Gastroesophageal sphincter (tissue), 4 donors: ENCODE measurements around the gene SULT4A1. TPM values are rescaled to one million over a fixed set of nuclear protein-coding genes. Genes with fewer than 3 reads are reported as not detected.

Experiments used
- ATAC-seq: fragments of 150-250 bp; one replicate; pipeline ENCODE4 v1.9.1; 2016; ENCODE audit warnings: mild to moderate bottlenecking, moderate library complexity
- H3K27ac ChIP-seq, 4 donors: fragments of 200-600 bp; sonication (generic) in 3 of 4; 1 replicate in 3 of 4; 2 replicates in 1 of 4; pipeline ENCODE4 v1.5.1; 2016 to 2019
- H3K27me3 ChIP-seq: fragments of 200-600 bp; sonication (generic); one replicate; pipeline ENCODE4 v1.5.1; 2019
- H3K36me3 ChIP-seq, 2 donors: fragments of 200-600 bp; sonication (generic); one replicate each; pipeline ENCODE4 v1.5.1; 2019; ENCODE audit warnings: control low read depth in 1 of 2
- H3K4me1 ChIP-seq, 3 donors: fragments of 200-600 bp; sonication (generic); 1 replicate in 2 of 3; 2 replicates in 1 of 3; pipeline ENCODE4 v1.5.1; 2016 to 2019; ENCODE audit warnings: control low read depth in 2 of 3
- H3K4me3 ChIP-seq, 2 donors: fragments of 200-600 bp; sonication (generic); one replicate each; pipeline ENCODE4 v1.5.1; 2019; ENCODE audit warnings: mild to moderate bottlenecking in 1 of 2, moderate library complexity in 1 of 2
- H3K9me3 ChIP-seq, 3 donors: fragments of 200-600 bp; sonication (generic); one replicate each; pipeline ENCODE4 v1.5.1; 2017 to 2019; ENCODE audit warnings: control low read depth in 2 of 3
- CTCF ChIP-seq, 4 experiments: fragments of 200-600 bp in 2 of 4; fragments of 450-650 bp in 2 of 4; sonication (generic) in 1 of 4; IDR thresholded peaks; one replicate each; pipeline ENCODE4 v1.5.1; 2017 to 2019; ENCODE audit warnings: antibody characterized with exemption in 4 of 4, mild to moderate bottlenecking in 2 of 4, moderate library complexity in 2 of 4
- EP300 ChIP-seq: sonication (generic); formaldehyde crosslinking; IDR thresholded peaks from one replicate; pipeline ENCODE4 v1.6.1; 2017; ENCODE audit warnings: antibody characterized with exemption, mild to moderate bottlenecking
- POLR2A ChIP-seq, 2 donors: fragments of 450-650 bp; IDR thresholded peaks; one replicate each; pipeline ENCODE4 v1.6.1; 2017; ENCODE audit warnings: antibody characterized with exemption in 2 of 2, mild to moderate bottlenecking in 2 of 2, moderate library complexity in 1 of 2
- POLR2AphosphoS5 ChIP-seq: sonication (generic); formaldehyde crosslinking; IDR thresholded peaks from one replicate; pipeline ENCODE4 v1.6.1; 2017; ENCODE audit warnings: antibody characterized with exemption
- WGBS, 2 donors: methylation state at CpG; one replicate each; pipeline ENCODE4 v1.1.5; 2018; ENCODE audit warnings: low coverage in 1 of 2; 5-methylcytosine and 5-hydroxymethylcytosine counted together
- total RNA-seq, 4 donors: library from RNA; depleted of rRNA; stranded (reverse); fragments of >200 nt; gene quantifications; one replicate each; pipeline ENCODE4 v1.1.0, GENCODE V29; 2016

SULT4A1 gene
- total RNA-seq, 4 donors from 2014 or later = 0.16 to 1.7 (median 0.54) TPM; not detected in 1

DNA sequence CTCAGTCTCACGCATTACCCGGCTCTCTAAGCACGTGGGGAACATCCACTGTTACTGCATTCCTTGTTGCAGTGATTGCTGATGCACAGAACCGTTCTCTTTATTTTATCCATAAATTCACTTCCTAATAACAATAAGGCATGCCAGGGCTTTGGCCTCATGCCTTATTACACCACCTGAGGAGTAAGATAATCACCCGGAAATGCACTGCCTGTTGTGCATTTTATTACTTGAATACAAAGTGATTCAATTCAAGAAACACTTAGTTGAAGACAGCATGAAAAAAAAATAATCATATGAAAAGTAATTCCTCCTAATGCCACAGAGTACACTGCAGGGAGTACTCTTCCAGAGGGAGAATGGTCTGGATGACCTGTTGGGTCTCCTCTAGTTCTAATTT is 69.4 kb downstream of the SULT4A1 start:
- Histone ChIP-seq H3K27ac (no peak overlapping the region), H3K4me3 (no peak overlapping the region), H3K4me1 (peaks cover 0 to 20% (median 0%) of the 10 kb centered on the region in 3 donors), H3K36me3 (no peaks in the 10 kb centered on the region), H3K27me3 (no peaks in the 10 kb centered on the region), H3K9me3 (no peaks in the 10 kb centered on the region)
- TF ChIP-seq EP300 (no peak), POLR2AphosphoS5 (no peak), POLR2A (IDR thresholded peaks at IDR 0.05) (no peak), CTCF (IDR thresholded peaks at IDR 0.05) (no peak)
- ATAC-seq = no peak
- whole genome bisulfite sequencing, 2 donors = 65 to 78% methylated on average over 4 to 5 of the region's 5 CpGs

GRCh38 chr22:43789452-43789851 is 72.9 kb downstream of the SULT4A1 start:
- peak; percentile 84 for ATAC-seq
- TF ChIP-seq POLR2AphosphoS5 = peak; percentile 97
- no peak for TF ChIP-seq EP300
- Histone ChIP-seq H3K27me3 (no peaks in the 10 kb centered on the region), H3K4me3 (no peak overlapping the region), H3K9me3 (no peaks in the 10 kb centered on the region), H3K4me1 (peaks cover 0 to 12% (median 0%) of the 10 kb centered on the region in 3 donors), H3K36me3 (no peaks in the 10 kb centered on the region), H3K27ac (peak overlapping the region in 1 of 4 donors; percentile 16)
- WGBS, 2 donors = 11 to 13% methylated on average over 3 to 7 of the region's 7 CpGs

DNA sequence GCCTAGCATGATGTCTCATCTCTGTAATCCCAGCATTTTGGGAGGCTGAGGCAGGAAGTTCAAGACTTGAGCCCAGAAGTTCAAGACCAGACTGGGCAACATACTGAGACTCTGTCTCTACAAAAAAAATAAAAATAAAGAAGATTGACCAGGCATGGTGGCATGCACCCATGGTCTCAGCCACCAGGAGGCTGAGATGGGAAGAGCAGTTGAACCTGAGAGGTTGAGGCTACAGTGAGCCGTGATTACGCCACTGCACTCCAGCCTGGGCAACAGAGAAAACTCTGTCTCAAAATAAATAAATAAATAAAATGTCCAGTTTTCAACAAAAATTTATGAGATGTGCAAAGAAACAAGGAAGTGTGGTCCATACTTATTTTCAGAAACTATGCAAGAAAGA is 78.5 kb downstream of the SULT4A1 start:
- no peak for ATAC-seq
- Histone ChIP-seq H3K4me3 (no peak overlapping the region), H3K9me3 (no peaks in the 10 kb centered on the region), H3K27me3 (no peaks in the 10 kb centered on the region), H3K36me3 (peaks cover 0 to 22% of the 10 kb centered on the region in 2 donors), H3K4me1 (peaks cover 0 to under 1% (median 0%) of the 10 kb centered on the region in 3 donors), H3K27ac (no peak overlapping the region)
- 83 to 95% methylated on average over 2 of the region's 2 CpGs for WGBS, 2 donors
- TF ChIP-seq CTCF (IDR thresholded peaks at IDR 0.05) (no peak), POLR2AphosphoS5 (no peak), POLR2A (IDR thresholded peaks at IDR 0.05) (no peak), EP300 (no peak)

DNA sequence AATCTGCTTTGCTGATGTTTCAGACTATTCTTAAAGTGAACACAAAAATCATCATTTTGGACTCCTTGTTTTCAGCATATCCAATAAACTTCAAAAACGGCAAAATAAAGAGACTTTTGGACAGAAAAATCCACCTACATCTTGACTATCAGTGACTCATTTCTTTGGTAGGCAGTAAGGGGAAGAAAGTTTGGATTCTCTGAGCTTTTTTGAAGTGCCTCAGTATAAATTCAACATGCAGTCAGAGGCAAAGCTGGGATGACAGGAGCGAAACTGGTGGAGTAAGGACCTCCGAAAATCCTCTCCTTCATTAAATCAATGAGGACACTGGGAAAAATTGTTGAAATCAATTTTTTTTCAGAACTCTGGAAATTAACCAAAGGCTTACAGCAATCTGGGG is 79.9 kb downstream of the SULT4A1 start:
- WGBS, 2 donors = 68 to 77% methylated on average over 3 of the region's 3 CpGs
- no peak for ATAC-seq

GRCh38 chr22:43777286-43777685 is 85.0 kb downstream of the SULT4A1 start:
- Histone ChIP-seq H3K27ac (no peak overlapping the region), H3K9me3 (no peaks in the 10 kb centered on the region), H3K4me1 (no peaks in the 10 kb centered on the region), H3K27me3 (no peaks in the 10 kb centered on the region), H3K4me3 (no peak overlapping the region), H3K36me3 (peaks cover 0 to 54% of the 10 kb centered on the region in 2 donors)
- no peak for ATAC-seq
- TF ChIP-seq POLR2AphosphoS5 = no peak
- TF ChIP-seq CTCF (IDR thresholded peaks at IDR 0.05) = no peak
- TF ChIP-seq POLR2A (IDR thresholded peaks at IDR 0.05) = no peak
- no peak for TF ChIP-seq EP300
- 27 to 30% methylated on average over 2 to 4 of the region's 4 CpGs for WGBS, 2 donors

More for the DNA sequence above, 79.9 kb downstream of the SULT4A1 start:
- no peaks in the 10 kb centered on the region for H3K4me1 ChIP-seq
- no peak for TF ChIP-seq CTCF (IDR thresholded peaks at IDR 0.05)
- no peak for TF ChIP-seq POLR2AphosphoS5
- TF ChIP-seq EP300 = no peak
- TF ChIP-seq POLR2A (IDR thresholded peaks at IDR 0.05) = no peak
- H3K9me3 ChIP-seq = no peaks in the 10 kb centered on the region
- H3K4me3 ChIP-seq = no peak overlapping the region
- H3K36me3 ChIP-seq = peaks cover 0 to 30% of the 10 kb centered on the region in 2 donors
- no peak overlapping the region for H3K27ac ChIP-seq
- H3K27me3 ChIP-seq = no peaks in the 10 kb centered on the region
